ENCODE results near the gene TMUB1. TPM values are rescaled to one million over a fixed set of nuclear protein-coding genes. Genes with fewer than 3 reads are reported as not detected.

Gene TMUB1
- total RNA-seq, 1 donor from 2014 or later = 40.8 TPM

DNA sequence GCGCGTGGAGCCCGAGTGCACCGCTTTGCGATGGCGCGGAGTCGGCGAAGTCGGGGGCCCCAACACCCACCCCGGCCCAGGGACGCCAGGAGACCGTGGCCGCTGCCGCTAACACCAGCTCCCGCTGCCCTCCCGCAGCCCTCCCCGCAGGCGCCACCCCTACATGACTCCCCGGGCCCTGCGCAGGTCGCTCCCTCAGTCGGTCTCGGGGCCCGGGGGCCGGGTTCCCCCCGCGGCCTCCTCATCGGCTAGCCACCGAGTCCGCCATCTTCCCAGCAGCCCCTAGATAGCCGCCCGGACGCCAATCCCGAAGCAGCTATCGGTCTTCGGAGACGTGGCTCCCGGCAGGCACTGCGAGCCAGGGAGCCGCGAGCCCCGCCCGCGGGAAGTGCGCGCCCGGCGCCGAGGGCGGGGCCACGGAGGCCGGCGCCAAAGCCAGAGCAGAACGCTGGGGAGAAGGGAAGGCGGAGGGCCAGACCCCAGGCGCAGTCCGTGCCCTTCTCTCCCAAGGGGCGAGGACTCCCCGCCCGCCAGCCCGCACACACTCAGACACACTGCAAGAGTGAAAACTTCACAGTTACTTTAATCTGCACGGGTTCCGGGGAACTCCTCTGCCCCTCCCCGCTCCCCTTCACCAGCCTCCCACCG is 2.6 kb downstream of the TMUB1 start, which contains the start of gene FASTK:
FASTK (minus strand) TSS at position 288 of the 648 bp plus-strand sequence; CDS start at position 245, 43 bp downstream.
- Mint-ChIP-seq H3K4me3 (ENCODE audit: unreplicated experiment) (peak within 1 kb of the TSS; percentile 94), H3K27ac (ENCODE audit: unreplicated experiment) (no peak within 1 kb of the TSS), H3K9me3 (ENCODE audit: unreplicated experiment) (no peaks in the 10 kb centered on the region), H3K36me3 (ENCODE audit: low read depth, unreplicated experiment) (peaks cover 16% of the 10 kb centered on the region), H3K4me1 (ENCODE audit: unreplicated experiment) (peaks cover 30% of the 10 kb centered on the region), H3K27me3 (ENCODE audit: unreplicated experiment) (peaks cover 16% of the 10 kb centered on the region)
- DNase-seq (ENCODE audit: low spot score) = peak; percentile 87
- TF ChIP-seq, protein P1, sequence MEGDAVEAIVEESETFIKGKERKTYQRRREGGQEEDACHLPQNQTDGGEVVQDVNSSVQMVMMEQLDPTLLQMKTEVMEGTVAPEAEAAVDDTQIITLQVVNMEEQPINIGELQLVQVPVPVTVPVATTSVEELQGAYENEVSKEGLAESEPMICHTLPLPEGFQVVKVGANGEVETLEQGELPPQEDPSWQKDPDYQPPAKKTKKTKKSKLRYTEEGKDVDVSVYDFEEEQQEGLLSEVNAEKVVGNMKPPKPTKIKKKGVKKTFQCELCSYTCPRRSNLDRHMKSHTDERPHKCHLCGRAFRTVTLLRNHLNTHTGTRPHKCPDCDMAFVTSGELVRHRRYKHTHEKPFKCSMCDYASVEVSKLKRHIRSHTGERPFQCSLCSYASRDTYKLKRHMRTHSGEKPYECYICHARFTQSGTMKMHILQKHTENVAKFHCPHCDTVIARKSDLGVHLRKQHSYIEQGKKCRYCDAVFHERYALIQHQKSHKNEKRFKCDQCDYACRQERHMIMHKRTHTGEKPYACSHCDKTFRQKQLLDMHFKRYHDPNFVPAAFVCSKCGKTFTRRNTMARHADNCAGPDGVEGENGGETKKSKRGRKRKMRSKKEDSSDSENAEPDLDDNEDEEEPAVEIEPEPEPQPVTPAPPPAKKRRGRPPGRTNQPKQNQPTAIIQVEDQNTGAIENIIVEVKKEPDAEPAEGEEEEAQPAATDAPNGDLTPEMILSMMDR (IDR thresholded peaks at IDR 0.05; ENCODE audit: unreplicated experiment) = no peak

DNA sequence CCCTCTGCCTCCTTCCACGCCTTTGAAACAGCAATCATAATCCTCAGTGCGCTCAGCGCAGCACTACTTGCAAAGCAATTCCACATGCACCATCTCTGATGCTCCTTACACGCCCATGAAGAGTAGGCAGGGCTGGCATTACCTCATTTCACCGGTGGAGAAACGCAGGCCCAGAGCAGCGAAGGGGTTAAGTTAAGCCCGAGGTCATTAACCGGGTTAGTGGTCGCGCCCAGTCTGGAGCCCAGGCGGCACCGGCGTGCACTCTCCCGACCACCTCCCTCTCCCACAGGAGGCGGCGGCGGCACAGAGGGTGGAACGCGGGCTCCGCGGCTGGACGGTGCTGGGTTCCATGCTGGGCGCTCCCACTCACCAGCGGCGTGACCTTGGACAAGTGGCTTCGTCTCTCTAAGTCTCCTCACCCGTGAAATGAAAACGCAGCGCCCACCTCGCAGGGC is 3.2 kb downstream of the TMUB1 start:
- peaks cover 24% of the 10 kb centered on the region for H3K4me1 Mint-ChIP-seq (ENCODE audit: unreplicated experiment)
- no peak for DNase-seq (ENCODE audit: low spot score)

DNA sequence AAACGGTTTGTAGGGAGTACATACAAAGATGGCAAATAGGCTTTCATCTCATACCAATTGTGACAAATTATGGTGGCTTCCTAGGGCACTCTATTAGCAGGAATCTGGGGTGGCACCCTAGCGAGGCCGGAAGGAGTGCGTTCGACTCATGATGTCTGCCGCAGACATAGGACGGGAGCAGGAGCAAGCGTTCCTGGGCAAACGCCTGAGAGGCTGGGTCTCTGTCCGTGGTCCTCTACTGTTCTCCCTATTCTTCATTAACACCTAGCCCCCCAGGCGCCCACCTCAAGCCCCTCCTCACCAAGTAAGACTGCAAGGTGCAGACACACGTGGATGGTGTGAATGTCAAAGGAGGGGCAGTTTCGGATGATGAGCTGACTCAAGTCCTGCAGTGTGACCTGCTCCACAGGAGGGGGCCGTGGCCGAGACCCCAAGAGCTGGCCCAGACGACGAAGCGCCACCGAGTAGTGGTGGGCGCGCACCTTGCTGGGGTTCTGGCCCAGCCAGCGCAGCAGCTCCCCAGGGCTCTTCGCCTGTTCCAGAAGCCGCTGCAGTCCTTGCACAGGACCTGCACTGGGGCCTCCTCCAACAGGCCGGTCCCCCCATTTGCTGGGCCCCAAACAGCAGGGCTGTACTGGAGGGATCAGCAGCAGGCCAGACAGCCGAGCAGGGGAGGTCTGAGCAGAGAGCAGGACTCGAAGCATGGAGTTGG is 3.9 kb downstream of the TMUB1 start:
- Mint-ChIP-seq H3K36me3 (ENCODE audit: low read depth, unreplicated experiment) (peaks cover 24% of the 10 kb centered on the region), H3K27me3 (ENCODE audit: unreplicated experiment) (peaks cover 21% of the 10 kb centered on the region), H3K4me1 (ENCODE audit: unreplicated experiment) (peaks cover 20% of the 10 kb centered on the region), H3K9me3 (ENCODE audit: unreplicated experiment) (no peaks in the 10 kb centered on the region), H3K27ac (ENCODE audit: unreplicated experiment) (peak overlapping the region; percentile 73), H3K4me3 (ENCODE audit: unreplicated experiment) (peak overlapping the region; percentile 94)
- TF ChIP-seq, protein P1 (IDR thresholded peaks at IDR 0.05; ENCODE audit: unreplicated experiment) = no peak
- DNase-seq (ENCODE audit: low spot score) = no peak

More for the DNA sequence above, 3.2 kb downstream of the TMUB1 start:
- Mint-ChIP-seq H3K27ac (ENCODE audit: unreplicated experiment) (no peak overlapping the region), H3K9me3 (ENCODE audit: unreplicated experiment) (no peaks in the 10 kb centered on the region), H3K4me3 (ENCODE audit: unreplicated experiment) (peak overlapping the region; percentile 94), H3K27me3 (ENCODE audit: unreplicated experiment) (peaks cover 19% of the 10 kb centered on the region), H3K36me3 (ENCODE audit: low read depth, unreplicated experiment) (peaks cover 19% of the 10 kb centered on the region)
- TF ChIP-seq, protein P1 (IDR thresholded peaks at IDR 0.05; ENCODE audit: unreplicated experiment) = no peak

DNA sequence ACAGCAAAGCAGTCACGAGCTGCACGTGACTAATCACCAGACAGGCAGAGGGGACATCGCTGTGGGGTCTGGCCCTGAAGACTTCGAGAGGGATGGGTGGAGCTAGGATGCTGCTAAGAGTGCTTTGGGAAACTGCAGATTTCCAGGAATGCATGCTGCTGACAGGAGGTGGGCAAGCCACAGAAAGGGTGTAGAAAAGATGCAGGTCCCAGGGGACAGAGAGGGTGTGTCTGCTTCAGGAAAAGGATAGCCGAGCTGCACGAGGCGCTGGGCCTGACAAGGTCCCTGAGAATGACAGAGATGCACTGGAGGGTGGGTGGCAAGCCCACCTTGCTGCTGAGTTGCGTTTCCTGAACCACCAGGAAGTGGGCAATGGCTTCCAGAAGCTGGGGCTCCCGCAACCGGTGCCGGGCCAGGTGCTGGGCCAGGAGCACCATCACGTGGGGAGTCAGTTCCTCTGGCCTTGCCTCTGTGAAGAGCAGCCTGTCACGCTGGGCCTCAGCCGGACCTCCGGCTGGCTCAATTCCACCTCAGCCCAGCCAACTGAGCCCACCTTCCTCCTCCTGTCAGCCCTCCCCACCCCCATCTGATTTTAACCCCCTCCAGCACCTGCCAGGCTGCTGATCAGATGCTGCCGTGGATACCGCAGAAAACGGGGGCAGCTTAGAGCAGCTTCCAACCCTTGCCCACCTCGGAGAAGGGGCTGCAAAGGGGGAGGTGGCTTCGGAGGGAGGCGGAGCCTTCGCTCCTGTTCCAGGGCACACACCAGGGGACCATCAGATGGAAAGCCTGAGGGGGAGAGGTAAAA is 4.9 kb downstream of the TMUB1 start:
- peaks cover 24% of the 10 kb centered on the region for H3K36me3 Mint-ChIP-seq (ENCODE audit: low read depth, unreplicated experiment)
- no peaks in the 10 kb centered on the region for H3K9me3 Mint-ChIP-seq (ENCODE audit: unreplicated experiment)
- H3K4me1 Mint-ChIP-seq (ENCODE audit: unreplicated experiment) = peaks cover 17% of the 10 kb centered on the region
- H3K27ac Mint-ChIP-seq (ENCODE audit: unreplicated experiment) = peak overlapping the region; percentile 11
- H3K4me3 Mint-ChIP-seq (ENCODE audit: unreplicated experiment) = peak overlapping the region; percentile 79
- peaks cover 22% of the 10 kb centered on the region for H3K27me3 Mint-ChIP-seq (ENCODE audit: unreplicated experiment)
- TF ChIP-seq, protein P1 (IDR thresholded peaks at IDR 0.05; ENCODE audit: unreplicated experiment) = no peak
- no peak for DNase-seq (ENCODE audit: low spot score)

Measured in endothelial cell (in vitro differentiated cells).